PC-3 (cell line): ENCODE measurements around the gene SCAP. TPM values are rescaled to one million over a fixed set of nuclear protein-coding genes. Genes with fewer than 3 reads are reported as not detected.

ENCODE experiments used
- ATAC-seq: fragments of 200-7000 bp; cut with Tn5 transposase; 2 replicates; pipeline ENCODE4 v1.9.1; 2020; ENCODE audit warnings: mild to moderate bottlenecking, moderate library complexity
- BruUV-seq: library from RNA; stranded (reverse); fragments of 400-500 nt; replicated peaks from 2 replicates; lab custom pipeline; 2021; lab: Mats Ljungman, UMichigan
- CTCF ChIA-PET: fragments of 300-600 bp; sonication (Branson Sonifier 250); formaldehyde crosslinking; loops from one replicate; lab custom pipeline; 2022; ENCODE audit warnings: antibody characterized with exemption; lab: Charles Lee
- POLR2A ChIA-PET: fragments of 300-600 bp; sonication (Branson Sonifier 250); formaldehyde crosslinking; loops from one replicate; lab custom pipeline; 2022; ENCODE audit warnings: antibody characterized with exemption; ENCODE audit not compliant: unreplicated experiment; lab: Charles Lee
- DNase-seq: peaks from one replicate; pipeline ENCODE4 v3.0.0-alpha.2; 2015
- H2AFZ ChIP-seq: fragments of 300-600 bp; sonication (generic); 2 replicates; pipeline ENCODE4 v1.6.0; 2016; ENCODE audit warnings: antibody characterized with exemption, low read length
- H3F3A ChIP-seq: fragments of 300-600 bp; sonication (generic); one replicate; pipeline ENCODE4 v1.6.0; 2017; ENCODE audit warnings: antibody characterized with exemption, low read length, control low read depth, mild to moderate bottlenecking; ENCODE audit not compliant: unreplicated experiment
- H3K27ac ChIP-seq: fragments of 300-600 bp; sonication (generic); 2 replicates; pipeline ENCODE4 v1.5.1; 2016; ENCODE audit warnings: mild to moderate bottlenecking, low read length
- H3K27me3 ChIP-seq: fragments of 300-600 bp; sonication (generic); 2 replicates; pipeline ENCODE4 v1.6.1; 2016; ENCODE audit warnings: low read length, mixed read lengths
- H3K36me3 ChIP-seq: fragments of 300-600 bp; sonication (generic); 2 replicates; pipeline ENCODE4 v1.6.1; 2016; ENCODE audit warnings: low read depth, mixed run types, low read length, mixed read lengths
- H3K4me1 ChIP-seq: fragments of 300-600 bp; sonication (generic); 2 replicates; pipeline ENCODE4 v1.5.1; 2016; ENCODE audit warnings: low read length; ENCODE audit not compliant: insufficient read depth
- H3K4me2 ChIP-seq: fragments of 300-600 bp; sonication (generic); 2 replicates; pipeline ENCODE4 v1.6.0; 2016; ENCODE audit warnings: low read length
- H3K4me3 ChIP-seq: fragments of 300-600 bp; sonication (generic); 2 replicates; pipeline ENCODE4 v1.5.1; 2016; ENCODE audit warnings: mild to moderate bottlenecking, low read length, mixed read lengths
- H3K79me2 ChIP-seq: fragments of 300-600 bp; sonication (generic); 2 replicates; pipeline ENCODE4 v1.6.1; 2017; ENCODE audit warnings: low read length, mixed read lengths
- H3K9ac ChIP-seq: fragments of 300-600 bp; sonication (generic); 2 replicates; pipeline ENCODE4 v1.6.0; 2016; ENCODE audit warnings: mild to moderate bottlenecking, low read length
- H3K9me2 ChIP-seq: fragments of 300-600 bp; sonication (generic); replicated peaks from 2 replicates; pipeline ENCODE4 v1.6.1; 2016; ENCODE audit warnings: mixed run types, low read length, mixed read lengths
- H3K9me3 ChIP-seq: fragments of 300-600 bp; sonication (generic); 2 replicates; pipeline ENCODE4 v1.6.1; 2016; ENCODE audit warnings: low read length, mixed read lengths
- H4K20me1 ChIP-seq: fragments of 300-600 bp; sonication (generic); 2 replicates; pipeline ENCODE4 v1.6.1; 2016; ENCODE audit warnings: low read length, mixed read lengths
- EZH2 ChIP-seq: fragments of 300-600 bp; sonication (generic); IDR thresholded peaks from one replicate; pipeline ENCODE4 v1.6.1; 2017; ENCODE audit warnings: antibody characterized with exemption, mild to moderate bottlenecking, low read length; ENCODE audit not compliant: unreplicated experiment
- EZH2phosphoT487 ChIP-seq: fragments of 300-600 bp; sonication (generic); IDR thresholded peaks from 2 replicates; pipeline ENCODE4 v1.6.1; 2018; ENCODE audit warnings: mild to moderate bottlenecking, antibody characterized with exemption, low read length, borderline replicate concordance
- intact Hi-C: fragments of 100-400 bp; cut with micrococcal nuclease; formaldehyde crosslinking; loops from 2 replicates; pipeline ENCODE4 v1.9.0; 2023
- total RNA-seq: library from RNA; depleted of rRNA; stranded (reverse); fragments of >200 nt; gene quantifications from 2 replicates; pipeline ENCODE4 v1.2.3, GENCODE V29; 2014
- TF ChIP-seq, protein P1 (sequence below): fragments of 300-600 bp; sonication (generic); conservative IDR thresholded peaks from 2 replicates; pipeline ENCODE4 v1.5.1; 2017; ENCODE audit warnings: antibody characterized with exemption, low read depth, mild to moderate bottlenecking, low read length

The SCAP gene
- total RNA-seq, 1 experiment from 2014 or later: 84.7 TPM

GRCh38 chr3:47455806-47456452 lies 19.8 kb downstream of the SCAP start:
- Histone ChIP-seq H3K27ac (no peak overlapping the region), H4K20me1 (peaks cover 5% of the 10 kb centered on the region; the same call in 1 of the 2 replicates), H3K9ac (no peak overlapping the region), H3F3A (no peaks in the 10 kb centered on the region), H3K4me3 (no peak overlapping the region), H3K9me2 (no peaks in the 10 kb centered on the region), H3K79me2 (peaks cover 74% of the 10 kb centered on the region), H3K9me3 (no peaks in the 10 kb centered on the region), H3K27me3 (no peaks in the 10 kb centered on the region), H3K4me1 (no peaks in the 10 kb centered on the region), H2AFZ (no peak overlapping the region), H3K36me3 (no peaks in the 10 kb centered on the region), H3K4me2 (no peak overlapping the region)
- ChIA-PET CTCF (no interaction called here), POLR2A (no interaction called here)
- intact Hi-C loops: no loop called here
- DNase-seq (no peak), ATAC-seq (no peak)
- TF ChIP-seq, protein P1, sequence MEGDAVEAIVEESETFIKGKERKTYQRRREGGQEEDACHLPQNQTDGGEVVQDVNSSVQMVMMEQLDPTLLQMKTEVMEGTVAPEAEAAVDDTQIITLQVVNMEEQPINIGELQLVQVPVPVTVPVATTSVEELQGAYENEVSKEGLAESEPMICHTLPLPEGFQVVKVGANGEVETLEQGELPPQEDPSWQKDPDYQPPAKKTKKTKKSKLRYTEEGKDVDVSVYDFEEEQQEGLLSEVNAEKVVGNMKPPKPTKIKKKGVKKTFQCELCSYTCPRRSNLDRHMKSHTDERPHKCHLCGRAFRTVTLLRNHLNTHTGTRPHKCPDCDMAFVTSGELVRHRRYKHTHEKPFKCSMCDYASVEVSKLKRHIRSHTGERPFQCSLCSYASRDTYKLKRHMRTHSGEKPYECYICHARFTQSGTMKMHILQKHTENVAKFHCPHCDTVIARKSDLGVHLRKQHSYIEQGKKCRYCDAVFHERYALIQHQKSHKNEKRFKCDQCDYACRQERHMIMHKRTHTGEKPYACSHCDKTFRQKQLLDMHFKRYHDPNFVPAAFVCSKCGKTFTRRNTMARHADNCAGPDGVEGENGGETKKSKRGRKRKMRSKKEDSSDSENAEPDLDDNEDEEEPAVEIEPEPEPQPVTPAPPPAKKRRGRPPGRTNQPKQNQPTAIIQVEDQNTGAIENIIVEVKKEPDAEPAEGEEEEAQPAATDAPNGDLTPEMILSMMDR: no peak
- TF ChIP-seq EZH2 (no peak), EZH2phosphoT487 (no peak)
- BruUV-seq: no TSS peak

DNA sequence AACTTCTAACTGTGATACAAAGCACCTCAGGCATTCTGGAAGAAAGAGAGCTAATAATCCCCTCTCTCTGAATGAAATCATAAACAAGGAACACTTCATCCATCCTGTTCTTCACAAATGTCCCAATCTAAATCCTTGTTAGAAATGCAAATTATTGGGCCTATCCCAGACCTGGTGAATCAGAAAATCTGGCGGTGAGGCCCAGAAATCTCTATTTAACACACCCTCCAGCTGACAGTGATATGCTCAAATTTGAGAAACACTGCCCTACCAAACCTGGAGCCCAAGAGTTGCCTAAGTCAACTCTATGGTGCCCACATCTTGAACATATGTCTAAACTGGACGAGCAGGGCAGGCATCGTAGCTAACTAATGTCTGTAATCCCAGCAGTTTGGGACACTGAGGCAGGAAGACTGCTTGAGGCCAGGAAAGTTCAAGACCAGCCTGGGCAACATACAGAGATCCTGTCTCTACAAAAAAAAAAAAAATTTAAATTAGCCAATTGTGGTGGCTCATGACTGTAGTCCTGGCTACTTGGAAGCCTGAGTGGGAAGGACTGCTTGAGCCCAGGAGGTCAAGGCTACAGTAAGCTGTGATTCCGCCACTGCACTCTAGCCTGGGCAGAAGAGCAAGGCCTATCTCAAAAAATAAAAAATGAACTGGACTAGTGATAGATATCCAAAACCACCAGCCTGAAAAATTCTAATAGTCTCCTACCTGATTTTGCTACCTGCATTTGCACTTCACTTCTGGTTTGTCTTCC lies 23.1 kb downstream of the SCAP start:
- peaks cover 83% of the 10 kb centered on the region for H3K79me2 ChIP-seq

More for the DNA sequence above, 23.1 kb downstream of the SCAP start:
- Histone ChIP-seq H3K9ac (no peak overlapping the region), H2AFZ (no peak overlapping the region), H3K36me3 (0 out of 2 replicates have a peak, but pooled peaks cover 6% of the 10 kb centered on the region), H3K9me2 (no peaks in the 10 kb centered on the region), H3K4me3 (no peak overlapping the region), H3K9me3 (no peaks in the 10 kb centered on the region), H3K4me2 (no peak overlapping the region), H3F3A (no peaks in the 10 kb centered on the region), H3K27ac (no peak overlapping the region), H3K27me3 (no peaks in the 10 kb centered on the region), H3K4me1 (no peaks in the 10 kb centered on the region), H4K20me1 (peaks cover 5% of the 10 kb centered on the region; the same call in 1 of the 2 replicates)
- no TSS peak for BruUV-seq
- TF ChIP-seq EZH2phosphoT487: no peak
- no peak for TF ChIP-seq EZH2
- TF ChIP-seq, protein P1: no peak
- intact Hi-C loops: no loop called here
- DNase-seq: no peak
- CTCF ChIA-PET: no interaction called here
- POLR2A ChIA-PET: no interaction called here
- no peak for ATAC-seq
